Iris pigment epithelial cell (primary cell): Measurements from ENCODE around the gene C3AR1.
A peak's percentile ranks its signal among the peaks of the same experiment; 100 is the strongest.
"Not testable (repeated sequence)": the region's sequence is repeated elsewhere in the genome, so short reads cannot be mapped to it uniquely, and the experiment has no call there.

Experiments
- DNase-seq: peaks from one replicate; pipeline ENCODE4 v3.0.0-alpha.2; 2011; ENCODE audit warnings: low read depth

Gene C3AR1

DNA sequence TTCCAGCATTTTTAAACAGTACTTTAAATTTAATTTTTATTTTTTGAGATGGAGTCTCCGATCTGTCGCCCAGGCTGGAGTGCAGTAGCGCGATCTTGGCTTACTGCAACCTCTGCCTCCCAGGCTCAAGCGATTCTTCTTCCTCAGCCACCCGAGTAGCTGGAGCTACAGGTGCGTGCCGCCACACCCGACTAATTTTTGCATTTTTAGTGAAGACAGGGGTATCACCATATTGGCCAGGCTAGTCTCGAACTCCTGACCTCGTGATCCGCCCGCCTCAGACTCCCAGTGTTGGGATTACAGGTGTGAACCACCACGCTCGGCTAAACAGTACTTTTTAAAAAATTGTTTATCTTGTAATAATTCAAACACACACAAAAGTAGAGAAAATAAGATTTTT, 37.9 kb downstream of the C3AR1 start:
- DNase-seq: no peak

DNA sequence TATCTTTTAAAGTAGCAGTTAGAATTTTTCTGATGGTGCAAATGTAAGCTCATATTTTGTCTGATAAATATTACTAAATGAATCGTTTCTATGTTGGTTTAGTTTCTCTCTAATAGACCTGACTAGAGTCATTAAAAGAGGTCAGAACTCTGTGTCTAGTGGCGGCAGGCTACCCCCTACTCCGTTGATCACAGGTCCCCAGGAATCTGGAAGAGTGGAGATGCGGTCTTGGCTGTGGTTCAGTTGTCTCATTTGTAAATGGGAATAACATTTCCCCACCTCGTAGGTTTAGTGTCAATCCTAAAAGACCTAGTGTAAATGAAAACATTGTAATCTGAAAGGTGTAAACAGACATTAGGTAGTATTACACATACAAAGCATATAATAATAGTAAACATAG, 38.3 kb downstream of the C3AR1 start:
- no peak for DNase-seq

DNA sequence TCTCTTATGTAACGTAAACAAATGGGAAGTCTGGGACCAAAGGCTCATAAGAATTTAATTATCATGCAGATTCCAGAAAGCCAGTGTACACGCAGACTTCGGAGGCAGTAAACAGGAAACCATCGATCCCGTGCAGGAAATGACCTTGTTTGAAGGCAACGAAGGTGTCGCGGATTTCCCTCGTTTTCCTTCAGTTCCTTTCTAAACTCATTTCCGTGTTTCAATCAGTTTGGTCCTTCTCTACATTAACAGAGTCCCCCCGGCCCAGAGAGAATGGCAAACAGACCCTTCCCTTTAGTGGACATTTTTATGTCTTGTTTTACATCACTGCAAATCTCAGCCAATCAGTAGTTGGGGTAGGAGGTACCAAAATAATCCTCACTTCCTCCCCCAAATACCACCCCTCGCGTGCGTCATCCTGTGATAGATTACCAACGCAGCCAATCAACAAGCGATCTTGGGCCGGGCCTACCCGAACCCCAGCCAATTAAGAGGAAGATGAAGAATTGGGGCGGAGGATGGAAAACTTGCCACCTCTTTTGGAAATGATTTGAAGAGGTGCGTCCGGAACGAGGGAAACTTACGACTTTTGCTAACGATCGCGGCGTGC, 39.8 kb downstream of the C3AR1 start:
- DNase-seq: peak; percentile 99

DNA sequence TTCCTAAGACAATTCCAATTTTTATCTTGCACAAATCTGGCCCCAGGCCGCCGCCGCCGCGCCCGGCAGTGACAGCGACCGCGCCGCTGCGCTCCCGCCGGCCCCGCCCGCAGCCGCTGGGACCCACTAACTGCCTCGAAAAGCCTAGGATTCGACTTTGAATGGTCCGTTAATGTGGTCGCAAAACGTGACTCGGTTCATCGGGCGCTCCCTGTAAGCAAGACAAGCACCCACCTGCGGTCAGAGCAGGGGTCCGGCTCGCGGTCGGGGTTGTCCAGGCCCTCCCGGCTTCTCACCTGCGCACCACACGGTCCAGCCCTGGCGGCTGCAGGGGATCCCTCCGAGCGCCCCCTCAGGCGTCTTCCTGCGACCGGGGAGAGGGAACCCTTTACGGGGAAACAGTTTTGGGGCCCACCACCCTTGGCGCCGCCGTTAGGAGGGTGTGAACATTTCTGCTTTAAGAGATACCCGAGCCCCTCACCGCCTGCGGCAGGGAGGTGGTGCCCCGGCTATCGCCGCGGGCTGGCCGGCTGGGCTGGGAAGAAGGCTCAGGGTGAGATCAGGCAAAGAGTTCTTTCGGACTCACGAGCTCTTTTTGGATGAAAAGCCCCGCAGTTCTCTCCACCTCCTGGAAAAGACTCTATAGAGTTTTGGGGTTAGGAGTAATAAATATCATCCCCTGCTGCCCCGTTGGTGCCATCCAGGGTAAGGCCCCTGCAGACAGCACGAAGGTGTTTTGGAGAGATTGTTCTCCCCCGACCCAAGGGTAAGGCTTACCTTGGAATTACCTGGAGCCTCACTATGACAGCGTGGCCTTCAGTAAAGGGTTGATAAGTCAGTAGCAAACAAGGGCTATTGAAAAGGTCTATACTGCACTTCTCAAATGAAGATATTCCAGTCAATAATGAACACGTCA, 47.2 kb downstream of the C3AR1 start:
- DNase-seq: no peak

DNA sequence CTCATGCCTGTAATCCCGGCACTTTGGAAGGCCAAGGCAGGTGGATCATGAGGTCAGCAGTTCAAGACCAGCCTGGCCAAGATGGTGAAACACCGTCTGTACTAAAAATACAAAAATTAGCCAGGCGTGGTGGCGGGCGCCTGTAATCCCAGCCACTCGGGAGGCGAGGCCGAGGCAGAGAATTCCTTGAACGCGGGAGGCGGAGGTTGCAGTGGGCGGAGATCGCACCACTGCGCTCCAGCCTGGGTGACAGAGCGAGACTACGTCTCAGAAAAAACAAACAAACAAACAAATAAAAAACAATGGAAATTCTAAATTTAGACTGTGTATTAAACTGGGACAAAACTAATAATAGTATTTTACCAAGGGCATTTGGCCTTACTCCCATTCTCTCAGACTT, 47.9 kb downstream of the C3AR1 start:
- not testable (repeated sequence) for DNase-seq

DNA sequence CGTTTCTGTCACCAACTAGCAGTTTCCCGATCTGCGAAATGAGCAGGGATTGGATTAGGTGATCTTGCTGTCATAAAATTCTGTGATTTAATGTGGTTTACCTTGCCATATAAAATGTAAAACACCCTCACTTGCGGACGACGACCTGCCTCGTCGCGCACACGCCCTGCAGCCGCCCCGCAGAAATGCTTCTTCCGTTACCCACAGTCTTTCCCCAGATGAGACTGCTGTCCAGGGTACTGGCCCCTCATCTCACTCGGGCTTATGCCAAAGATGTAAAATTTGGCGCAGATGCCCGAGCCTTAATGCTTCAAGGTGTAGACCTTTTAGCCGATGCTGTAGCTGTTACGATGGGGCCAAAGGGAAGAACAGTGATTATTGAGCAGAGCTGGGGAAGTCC, 51.3 kb downstream of the C3AR1 start:
- DNase-seq: no peak

DNA sequence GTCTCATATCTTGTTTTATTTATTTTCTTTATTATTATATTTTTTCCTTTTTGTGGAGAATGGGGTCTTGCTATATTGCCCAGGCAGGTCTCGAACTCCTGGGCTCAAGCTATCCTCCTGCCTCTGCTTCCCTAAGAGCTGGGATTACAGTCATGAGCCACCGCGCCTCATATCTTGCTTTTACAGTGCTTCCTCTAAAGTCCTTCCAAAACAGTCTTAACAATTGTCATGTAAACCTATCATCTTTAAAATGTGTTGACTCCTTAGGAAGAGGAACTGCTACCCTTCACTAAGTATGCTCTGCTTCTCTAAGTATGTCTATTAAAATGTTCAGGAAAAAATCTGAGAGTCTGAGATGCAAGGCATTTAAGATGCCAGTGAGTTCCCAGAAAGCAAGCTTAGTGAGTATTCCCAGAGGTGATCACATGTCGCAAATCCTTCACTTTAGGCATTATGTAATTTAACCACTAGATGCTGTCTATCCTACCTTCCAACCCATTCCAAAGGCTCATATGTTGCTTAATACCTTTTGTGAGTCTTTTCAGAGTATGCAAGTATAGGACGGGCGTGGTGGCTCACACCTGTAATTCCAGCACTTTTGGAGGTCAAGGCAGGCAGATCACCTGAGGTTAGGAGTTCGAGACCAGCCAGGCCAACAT, 53.4 kb downstream of the C3AR1 start:
- no peak for DNase-seq

DNA sequence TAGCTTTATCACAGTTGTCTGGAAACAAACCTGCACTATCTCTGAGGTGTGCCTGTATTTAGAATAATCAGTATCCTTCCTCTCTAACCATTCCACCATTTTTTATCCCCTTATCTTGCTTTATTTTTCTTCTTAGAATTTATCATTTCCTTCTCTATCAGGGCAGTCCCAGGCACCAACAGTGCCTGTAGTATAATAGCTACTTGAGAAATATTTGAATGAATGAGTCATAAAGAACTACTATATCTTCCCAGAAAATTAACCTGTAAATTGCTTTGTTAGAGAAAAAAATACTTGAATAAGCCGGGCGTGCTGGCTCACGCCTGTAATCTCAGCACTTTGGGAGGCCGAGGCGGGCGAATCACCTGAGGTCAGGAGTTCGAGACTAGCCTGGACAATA, 54.8 kb downstream of the C3AR1 start:
- DNase-seq: peak; percentile 48
